HG03103 (cell line): ENCODE data around the gene IRF5.
"Not testable (repeated sequence)": the region's sequence is repeated elsewhere in the genome, so short reads cannot be mapped to it uniquely, and the experiment has no call there.

ENCODE experiments used
- ATAC-seq: cut with Tn5 transposase; IDR thresholded peaks from one replicate; pipeline ENCODE4 v1.9.1; 2021; ENCODE audit warnings: low read depth; ENCODE audit not compliant: unreplicated experiment

Gene IRF5

DNA sequence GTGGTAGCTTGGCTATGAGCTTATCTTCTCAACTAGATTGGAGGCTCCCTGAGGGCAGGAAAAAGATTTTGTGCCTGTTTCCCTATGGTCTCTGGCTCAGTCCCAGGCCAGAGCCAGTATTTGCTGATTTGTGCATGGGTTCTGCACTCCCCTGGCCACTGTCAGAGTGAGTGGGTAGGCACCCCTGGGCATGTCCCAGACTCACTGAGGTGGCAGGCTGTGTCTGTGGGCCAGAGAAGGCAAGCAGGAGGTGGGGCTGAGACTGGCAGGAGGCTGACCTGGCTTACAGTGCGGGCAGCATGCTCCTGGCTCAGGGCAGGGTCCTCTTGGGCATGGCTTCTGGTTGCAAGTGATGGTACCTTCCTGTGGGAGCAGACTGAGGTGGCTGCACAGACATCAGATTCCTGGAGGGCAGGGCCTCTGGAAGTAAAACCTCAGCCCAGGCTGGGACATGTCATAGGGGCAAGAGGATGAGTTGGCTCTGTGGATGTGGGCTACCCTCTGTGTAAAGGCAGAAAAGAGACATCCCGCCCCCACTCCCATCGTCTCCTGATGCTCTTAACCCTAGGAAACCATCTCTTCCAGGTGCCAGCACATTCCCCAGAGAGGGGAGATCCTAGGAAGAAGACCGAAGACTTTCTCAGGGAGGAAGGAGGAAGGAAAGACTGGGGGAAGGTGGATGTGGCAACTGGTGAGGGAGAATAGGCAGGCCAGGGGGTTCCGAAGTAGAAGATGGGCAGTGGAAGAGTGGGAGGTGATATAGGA lies 31.5 kb upstream of the IRF5 start:
- ATAC-seq, result no peak

DNA sequence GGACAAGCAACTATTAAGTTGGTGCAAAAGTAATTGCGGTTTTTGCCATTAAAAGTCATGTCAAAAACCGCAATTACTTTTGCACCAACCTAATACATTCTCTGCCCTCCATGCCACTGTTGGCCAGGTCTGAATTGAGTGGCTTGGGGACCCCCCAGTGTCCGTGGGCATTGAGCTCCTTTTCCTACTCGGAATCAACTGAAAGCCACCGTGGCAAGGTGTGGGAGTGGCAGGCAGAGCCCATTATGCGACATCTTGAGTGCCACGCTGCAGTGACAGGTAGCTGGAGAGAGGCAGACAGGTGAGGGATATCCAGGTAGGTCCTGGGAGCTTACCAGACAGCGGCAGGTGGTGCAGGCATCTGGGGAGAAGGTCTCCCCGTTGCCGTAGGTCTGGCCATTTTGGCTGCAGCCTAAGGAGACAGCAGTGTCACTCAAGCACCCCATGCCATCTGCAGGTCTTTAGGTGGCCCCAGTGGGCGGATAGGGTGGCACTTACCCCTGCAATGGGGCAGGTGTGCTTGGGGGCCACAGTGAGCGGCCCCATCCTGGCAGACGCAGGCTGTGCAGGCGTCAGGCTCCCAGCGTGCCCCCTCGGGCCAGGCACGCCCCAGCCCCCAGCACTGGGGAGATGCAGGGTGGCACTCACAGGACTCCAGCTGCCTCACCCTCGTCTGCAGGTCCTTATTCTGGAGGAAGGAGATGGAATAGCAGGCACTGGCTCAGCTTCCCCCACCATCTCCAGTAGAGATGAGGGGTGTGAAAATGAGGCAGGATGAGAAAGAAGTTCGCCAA lies 30.8 kb upstream of the IRF5 start:
- no peak for ATAC-seq

DNA sequence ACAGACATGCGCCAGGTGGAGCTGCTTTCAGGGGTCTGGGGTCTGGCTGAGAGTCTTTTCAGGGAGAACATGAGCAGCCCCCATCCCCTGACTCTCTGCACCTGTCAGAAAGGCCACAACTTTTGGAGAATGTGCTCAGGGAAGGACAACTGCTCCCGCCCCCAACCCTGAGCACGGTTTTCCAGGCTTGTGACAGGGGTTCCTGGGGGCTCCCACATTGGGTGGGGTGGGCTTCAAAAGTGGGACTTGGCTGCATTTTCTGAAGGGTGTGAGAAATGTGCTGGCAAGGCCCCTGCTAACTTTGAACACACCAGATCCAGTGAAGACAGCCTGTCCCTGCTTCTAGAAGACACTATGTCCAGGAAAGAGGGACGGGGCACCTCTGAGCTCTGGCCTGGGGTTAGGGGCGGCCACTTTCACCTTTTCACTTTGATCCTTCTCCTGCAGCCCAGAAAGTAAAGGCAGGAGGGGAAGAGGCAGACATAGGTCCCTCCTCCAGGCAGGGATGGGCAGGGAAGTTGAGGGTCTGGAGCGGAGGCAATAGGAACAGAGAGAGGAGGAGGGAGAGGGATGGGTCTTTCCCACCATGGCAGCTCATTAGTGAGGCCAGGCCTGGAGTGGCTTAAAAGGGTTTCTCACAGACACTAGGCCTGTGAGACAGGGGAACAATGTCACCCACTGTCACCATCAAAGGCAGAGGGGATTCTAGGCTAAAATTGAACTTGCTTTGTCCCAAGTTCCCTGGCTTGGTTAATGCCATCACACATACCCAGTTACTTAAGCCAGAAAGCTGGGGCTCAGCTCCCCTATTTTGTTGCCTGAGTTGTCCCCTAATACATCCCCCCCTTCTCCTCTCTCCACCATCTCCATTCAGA lies 28.7 kb upstream of the IRF5 start:
- ATAC-seq, result no peak

DNA sequence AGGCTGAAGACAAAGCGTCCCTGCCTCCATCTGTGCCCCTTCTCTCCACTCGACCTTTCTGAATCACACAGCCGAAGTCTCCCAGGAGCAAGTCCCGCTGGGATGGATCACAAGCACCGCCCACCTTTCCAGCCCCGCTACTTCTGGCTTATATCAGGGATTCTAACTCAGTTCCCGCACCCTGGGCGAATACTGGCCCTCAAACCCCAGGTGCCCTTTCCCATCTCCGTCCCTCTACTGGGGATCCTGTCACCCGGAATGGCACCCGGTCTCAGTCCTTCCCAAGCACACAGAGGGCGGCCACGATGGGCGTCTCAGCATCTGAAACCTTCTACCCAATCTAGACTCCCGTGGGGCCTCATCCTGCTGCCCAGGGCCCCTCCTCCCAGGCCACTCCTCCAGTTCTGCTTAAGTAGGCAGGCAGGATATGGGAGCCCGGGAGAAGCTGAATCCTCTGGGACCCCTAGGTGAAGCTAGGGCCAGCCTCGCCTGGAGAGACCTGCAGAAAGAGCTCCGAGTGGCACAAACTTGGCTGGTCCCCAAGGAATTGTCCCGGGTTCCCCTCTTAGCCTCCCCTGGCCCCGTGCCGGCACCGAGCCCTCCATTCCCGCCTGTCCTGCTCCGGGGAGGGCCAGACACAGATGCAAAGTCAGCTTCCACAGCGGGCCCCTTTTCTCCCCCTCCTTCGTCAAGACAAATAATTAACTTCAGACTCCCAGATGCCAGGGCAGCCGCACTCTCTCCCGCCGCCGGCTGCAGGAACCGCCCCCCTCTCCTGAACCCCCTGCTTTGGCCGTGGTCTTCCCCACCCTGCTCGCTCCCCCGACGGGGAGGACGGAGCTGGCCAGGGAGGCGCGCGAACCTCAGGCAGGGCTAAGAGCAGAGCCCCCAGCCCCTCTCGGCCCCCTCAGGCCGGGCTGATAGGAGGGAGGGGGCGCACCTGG lies 27.8 kb upstream of the IRF5 start:
- ATAC-seq, result no peak

DNA sequence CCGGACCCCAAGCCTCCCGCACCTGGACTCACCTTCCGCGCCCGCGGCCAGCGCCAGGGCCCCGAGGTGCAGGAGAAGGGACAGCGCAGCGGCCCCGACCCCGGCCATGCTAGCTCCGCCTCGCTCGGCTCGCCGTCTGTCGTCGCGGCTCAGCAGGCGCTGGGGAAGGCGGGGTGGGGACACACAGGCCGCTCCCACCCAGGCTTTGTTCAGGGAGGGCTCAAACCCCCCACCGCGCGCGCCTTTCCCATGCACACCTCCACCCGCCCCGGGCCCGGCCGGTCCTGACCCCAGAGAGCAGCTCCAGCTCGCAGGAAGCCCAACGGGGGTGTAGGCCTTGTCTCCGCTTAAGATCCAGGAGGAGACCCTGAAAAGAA lies 27.2 kb upstream of the IRF5 start, which contains the start of gene KCP:
KCP (minus strand) TSS at position 141 of the 377 bp plus-strand sequence; CDS start at position 108, 33 bp downstream.
- no peak for ATAC-seq

GRCh38 chr7:128911423-128912031 lies 26.2 kb upstream of the IRF5 start:
- ATAC-seq, result no peak

GRCh38 chr7:128912281-128912680 lies 25.4 kb upstream of the IRF5 start:
- no peak for ATAC-seq

DNA sequence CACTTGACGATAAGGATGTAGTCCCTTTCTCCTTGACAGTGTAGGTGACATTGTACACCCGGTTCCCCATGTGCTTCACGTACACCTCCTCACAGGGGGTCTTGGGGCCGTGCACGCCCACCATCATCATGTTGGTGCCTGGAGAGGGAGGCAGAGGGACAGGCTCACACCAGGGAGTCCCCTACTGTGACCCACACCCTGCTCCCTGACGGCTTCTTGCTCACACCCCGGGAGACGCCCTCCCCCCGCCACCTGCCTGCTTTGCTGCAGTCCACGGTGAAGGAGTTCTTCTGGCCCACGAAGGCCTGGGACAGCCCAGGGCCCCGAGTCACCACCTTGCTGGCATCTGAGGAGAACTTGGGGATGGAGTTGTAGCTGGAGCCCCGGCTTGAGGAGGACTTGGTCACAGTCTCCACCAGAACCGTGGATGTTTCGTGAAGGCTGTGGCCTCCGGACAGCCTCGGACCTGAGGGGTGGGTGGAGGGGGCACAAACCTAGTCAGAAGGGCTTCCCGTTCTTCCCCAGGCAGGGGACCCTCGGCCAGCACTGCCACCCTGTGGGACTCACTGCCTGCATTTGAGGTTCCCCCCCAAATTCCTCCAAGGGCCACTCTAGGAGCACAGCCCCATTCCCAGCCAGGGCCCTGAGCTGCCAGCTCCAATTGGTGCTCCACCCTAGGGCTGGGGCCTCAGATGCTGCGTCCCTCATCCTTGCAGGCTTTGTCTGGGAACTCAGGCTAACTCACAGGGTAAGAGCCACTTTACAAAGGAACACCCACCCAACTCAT lies 24.8 kb upstream of the IRF5 start:
- ATAC-seq, result not testable (repeated sequence)

- ATAC-seq, result no peak
Measured at GRCh38 chr7:128913870-128914565, 23.7 kb upstream of the IRF5 start.

- no peak for ATAC-seq
Measured at GRCh38 chr7:128914566-128915151, 23.1 kb upstream of the IRF5 start.

DNA sequence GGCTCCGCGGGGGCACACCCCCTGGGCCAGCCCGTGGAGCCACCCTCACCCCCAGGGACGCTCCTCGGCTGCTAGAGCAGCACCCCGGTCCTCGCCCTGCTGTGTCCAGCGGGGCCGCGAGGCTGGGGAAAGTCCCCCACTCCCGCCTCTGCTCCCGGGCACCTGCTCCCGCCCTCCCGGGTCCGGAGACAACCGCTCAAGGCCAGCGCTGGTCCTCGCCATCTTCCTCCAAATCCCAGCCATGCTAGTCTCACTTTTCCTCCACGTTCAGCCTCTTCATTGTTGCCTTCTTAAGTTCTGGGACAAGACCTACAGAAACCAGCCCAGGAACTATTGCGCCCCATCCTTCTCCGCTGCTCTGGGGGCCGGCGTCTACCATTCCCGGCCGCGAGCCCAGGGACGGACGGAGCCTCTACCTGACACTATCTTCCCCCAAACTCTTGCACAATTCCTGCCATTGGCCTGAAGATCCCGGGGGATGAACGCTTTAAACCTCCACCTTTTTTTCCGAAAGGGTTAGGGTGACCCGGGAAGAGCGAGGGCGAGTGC lies 22.4 kb upstream of the IRF5 start:
- ATAC-seq, result no peak

- no peak for ATAC-seq
Measured at GRCh38 chr7:128915841-128916642, 21.7 kb upstream of the IRF5 start.

DNA sequence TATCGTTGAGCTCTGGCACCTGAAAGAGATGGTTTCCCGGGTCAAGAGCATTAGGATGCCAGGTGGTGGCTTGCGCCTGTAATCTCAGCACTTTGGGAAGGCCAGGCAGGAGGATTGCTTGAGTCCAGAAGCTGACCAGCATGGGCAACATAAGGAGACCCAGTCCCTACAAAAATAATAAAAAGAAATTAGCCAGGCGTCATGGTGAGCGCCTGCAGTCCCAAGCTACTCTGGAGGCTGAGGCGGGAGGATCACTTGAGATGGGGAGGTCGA lies 21.1 kb upstream of the IRF5 start:
- ATAC-seq, result no peak

GRCh38 chr7:128917122-128917521 lies 20.6 kb upstream of the IRF5 start:
- ATAC-seq, result no peak

GRCh38 chr7:128918016-128918665 lies 19.6 kb upstream of the IRF5 start:
- ATAC-seq, result no peak

DNA sequence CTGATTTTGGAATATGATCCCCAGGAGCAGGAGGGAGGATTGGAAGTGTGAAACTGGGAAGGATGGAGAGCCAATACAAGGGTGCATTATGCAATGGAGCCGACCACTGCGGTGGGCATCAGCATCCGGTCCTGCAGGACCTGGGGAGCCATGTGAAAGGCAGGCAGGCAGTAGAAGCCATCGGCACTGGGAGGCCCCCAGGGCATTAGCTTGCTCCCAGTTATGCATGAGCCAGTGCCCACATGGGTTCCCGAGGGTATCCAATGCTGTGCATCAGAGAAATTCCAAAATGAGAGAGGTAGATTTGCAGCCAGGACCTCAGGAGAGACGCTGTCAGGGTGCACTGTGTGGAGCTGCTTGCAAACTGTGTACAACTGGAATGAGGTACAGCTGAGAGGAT lies 18.5 kb upstream of the IRF5 start:
- ATAC-seq, result no peak
